Activated gamma-delta T cell treated with anti-CD3 and anti-CD28 coated beads, Interleukin-2, amount 50 U/mL, for 16 hours (primary cell): ENCODE measurements around the gene OR10G7.

Experiments
- DNase-seq: peaks from one replicate; pipeline ENCODE4 v3.0.0-alpha.2; 2020; ENCODE audit warnings: low read depth

OR10G7 gene

GRCh38 chr11:124041254-124041653 lies at the start of gene OR10G7:
OR10G7 (minus strand) TSS chr11:124041325; CDS start chr11:124039001, 2,324 bp downstream.
- no peak for DNase-seq

- no peak for DNase-seq
Measured at GRCh38 chr11:124085997-124086846, 45.1 kb upstream of the OR10G7 start.

- no peak for DNase-seq
Measured at GRCh38 chr11:124085583-124085982, 44.5 kb upstream of the OR10G7 start.

GRCh38 chr11:124082371-124082770 lies 41.2 kb upstream of the OR10G7 start:
- DNase-seq, result no peak

- no peak for DNase-seq
Measured at GRCh38 chr11:124081483-124081882, 40.4 kb upstream of the OR10G7 start.

- no peak for DNase-seq
Measured at GRCh38 chr11:124080327-124081001, 39.3 kb upstream of the OR10G7 start.

- no peak for DNase-seq
Measured at GRCh38 chr11:124079631-124080326, 38.7 kb upstream of the OR10G7 start.

- no peak for DNase-seq
Measured at GRCh38 chr11:124078591-124078990, 37.5 kb upstream of the OR10G7 start.

- DNase-seq, result no peak
Measured at GRCh38 chr11:124077266-124077665, 36.1 kb upstream of the OR10G7 start.

GRCh38 chr11:124075841-124076651 lies 34.9 kb upstream of the OR10G7 start:
- no peak for DNase-seq

- DNase-seq, result no peak
Measured at GRCh38 chr11:124075492-124075840, 34.3 kb upstream of the OR10G7 start.

- DNase-seq, result no peak
Measured at GRCh38 chr11:124074554-124074953, 33.4 kb upstream of the OR10G7 start.

- no peak for DNase-seq
Measured at GRCh38 chr11:124072147-124072546, 31.0 kb upstream of the OR10G7 start.

- no peak for DNase-seq
Measured at GRCh38 chr11:124071623-124071948, 30.5 kb upstream of the OR10G7 start.

GRCh38 chr11:124070915-124071622 lies 29.9 kb upstream of the OR10G7 start:
- DNase-seq, result peak; percentile 38

GRCh38 chr11:124069429-124070401 lies 28.6 kb upstream of the OR10G7 start:
- no peak for DNase-seq

- DNase-seq, result no peak
Measured at GRCh38 chr11:124068601-124069110, 27.5 kb upstream of the OR10G7 start.

- DNase-seq, result no peak
Measured at GRCh38 chr11:124052966-124053365, 11.8 kb upstream of the OR10G7 start.

GRCh38 chr11:124050748-124051147 lies 9.6 kb upstream of the OR10G7 start:
- DNase-seq, result no peak

- DNase-seq, result no peak
Measured at GRCh38 chr11:124043420-124043819, 2.3 kb upstream of the OR10G7 start.
